Stimulated activated naive CD4-positive, alpha-beta T cell treated with Interleukin-2 at 50 U/mL for 16 hours (primary cell): ENCODE data around the gene SMOC1.

Experiments
- DNase-seq: peaks from one replicate; lab custom pipeline; 2025; lab: John Stamatoyannopoulos, UW

SMOC1 gene

DNA sequence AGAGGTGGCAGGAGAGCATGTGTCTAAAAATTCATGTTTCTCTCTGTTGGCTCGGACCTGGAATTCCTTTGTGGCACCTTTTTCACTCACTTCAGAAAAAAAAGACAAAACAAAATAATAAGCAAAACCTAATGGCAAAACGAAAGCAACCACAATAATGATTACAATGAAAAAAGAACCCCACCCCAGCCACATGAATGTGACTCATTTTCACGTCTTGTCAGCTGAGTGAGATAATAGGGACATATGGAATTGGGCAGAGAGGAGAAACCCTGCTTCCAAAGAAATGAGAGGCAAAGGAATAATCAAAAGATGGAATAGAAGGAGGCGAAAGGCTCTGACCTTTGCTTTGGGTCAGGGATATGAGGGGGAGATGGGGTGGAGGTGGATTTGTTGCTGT, 166.1 kb downstream of the SMOC1 start:
- no peak for DNase-seq

DNA sequence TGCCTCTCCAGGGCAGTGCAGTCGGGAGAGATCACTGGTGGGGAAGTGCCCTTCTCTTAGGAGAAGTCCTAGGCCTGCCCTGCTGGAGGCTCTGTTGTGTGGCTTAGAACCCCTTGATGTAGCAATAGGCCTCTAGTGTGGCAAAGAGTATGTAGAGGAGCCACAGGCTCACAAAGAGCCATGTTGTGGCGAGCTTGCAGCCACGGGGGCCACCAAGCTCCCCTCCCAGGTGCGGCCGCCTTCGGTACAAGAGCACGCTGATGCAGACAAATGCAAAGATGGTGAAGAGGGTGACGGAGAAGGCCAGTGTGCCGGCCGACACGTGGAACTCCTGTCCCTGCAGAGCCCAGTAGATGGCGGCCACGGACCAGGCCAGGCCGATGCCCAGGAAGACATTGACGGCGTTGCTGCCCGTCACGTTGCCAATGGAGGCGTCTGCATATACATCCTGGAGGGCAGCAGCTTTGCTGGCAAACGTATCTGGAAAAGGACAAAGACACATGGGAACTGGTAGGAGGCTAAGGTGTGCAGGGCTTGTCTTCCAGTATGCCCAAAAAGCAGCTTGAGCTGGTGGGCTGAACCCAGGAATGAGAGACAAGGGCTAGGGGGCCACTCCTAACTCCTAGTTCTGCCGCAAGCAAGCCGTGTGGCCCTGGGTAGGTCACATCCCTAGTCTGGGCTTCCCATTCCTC, 166.8 kb downstream of the SMOC1 start:
- no peak for DNase-seq

DNA sequence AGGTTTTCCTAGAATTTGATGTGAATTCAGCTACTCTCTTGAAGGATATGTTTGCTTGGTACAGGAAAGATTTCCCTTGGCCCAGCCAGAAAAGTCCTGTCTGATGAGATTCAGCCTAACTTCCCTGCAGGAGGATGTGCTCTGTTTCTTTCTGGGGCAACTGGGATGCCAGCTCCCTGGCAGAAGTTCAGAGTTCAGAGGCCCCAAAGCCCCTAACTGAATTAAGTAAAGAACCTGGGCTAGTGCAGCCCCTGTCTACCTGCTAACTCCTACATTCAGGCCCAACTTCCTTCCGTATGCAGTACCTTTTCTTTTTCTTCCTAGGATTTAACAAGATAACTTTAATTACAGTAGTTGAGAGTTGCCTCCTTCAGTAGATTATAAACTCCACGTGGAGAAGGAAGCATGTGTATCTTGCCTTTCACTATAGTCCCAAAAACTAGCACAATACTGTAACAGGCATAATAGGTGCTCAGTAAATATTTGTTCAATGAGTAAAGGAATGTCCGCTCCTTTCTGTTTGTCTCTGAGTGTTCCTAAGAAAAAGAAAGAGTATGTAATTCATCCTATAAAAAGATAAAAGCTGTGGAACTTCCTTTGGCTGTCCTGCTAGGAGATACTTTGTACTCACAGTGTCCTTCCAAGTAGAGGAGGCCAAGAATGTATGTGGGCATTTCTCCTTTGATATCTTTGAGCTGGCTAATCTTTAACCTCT, 168.5 kb downstream of the SMOC1 start:
- DNase-seq, result no peak

DNA sequence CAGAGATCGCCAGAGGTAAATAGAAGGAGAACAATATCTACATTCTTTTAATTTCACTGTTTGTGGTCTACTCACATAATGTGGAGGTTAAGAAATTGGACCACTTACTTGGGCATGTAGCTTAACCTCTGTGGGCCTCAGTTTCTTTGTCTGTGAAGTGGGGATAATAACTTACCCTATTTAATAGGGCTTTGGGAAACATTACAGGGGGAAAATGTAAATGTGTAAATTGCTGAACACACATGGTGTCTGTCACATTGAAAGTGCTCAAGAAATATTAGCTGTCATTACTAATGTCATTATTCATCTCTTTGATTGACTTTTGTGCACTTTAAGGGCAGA, 169.1 kb downstream of the SMOC1 start:
- DNase-seq, result no peak

DNA sequence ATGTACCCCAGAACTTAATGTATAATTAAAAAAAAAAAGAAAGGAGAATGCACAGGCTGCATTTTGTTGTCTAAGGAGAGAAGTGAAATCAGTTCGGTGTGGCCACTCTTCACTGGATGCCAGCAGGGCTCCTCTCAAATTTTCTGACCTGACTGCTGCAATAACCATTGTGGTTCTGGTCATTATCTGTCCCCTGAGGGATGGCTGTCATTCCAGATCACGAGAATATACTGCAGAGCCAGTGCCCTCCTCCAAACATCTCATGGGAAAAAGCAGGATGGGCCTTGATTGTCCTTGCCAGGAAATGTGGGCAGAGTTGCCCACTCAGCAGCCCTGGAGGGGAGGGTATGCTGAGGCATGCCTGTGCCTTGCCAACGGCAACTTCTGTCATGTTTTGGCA, 170.4 kb downstream of the SMOC1 start:
- DNase-seq, result no peak

DNA sequence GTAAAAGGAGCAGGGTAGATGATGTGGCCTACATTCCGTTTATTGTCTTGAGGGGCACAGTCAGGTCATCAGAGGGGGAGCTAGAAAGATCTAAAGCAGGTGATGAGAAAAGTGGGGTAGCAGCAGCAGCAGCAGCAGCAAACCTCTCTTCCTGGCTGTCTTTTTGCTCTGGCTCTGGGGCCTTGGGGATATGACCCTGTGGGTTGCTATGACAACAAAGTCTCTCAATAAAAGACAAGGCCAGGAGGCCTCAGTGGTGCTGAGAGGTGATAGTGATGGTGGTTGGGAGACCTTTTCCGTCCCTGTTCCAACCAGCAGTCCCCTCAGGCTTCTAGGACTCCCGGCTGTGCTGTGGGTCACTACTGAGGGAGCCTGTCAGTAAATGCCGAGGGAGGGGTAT, 170.9 kb downstream of the SMOC1 start:
- no peak for DNase-seq

DNA sequence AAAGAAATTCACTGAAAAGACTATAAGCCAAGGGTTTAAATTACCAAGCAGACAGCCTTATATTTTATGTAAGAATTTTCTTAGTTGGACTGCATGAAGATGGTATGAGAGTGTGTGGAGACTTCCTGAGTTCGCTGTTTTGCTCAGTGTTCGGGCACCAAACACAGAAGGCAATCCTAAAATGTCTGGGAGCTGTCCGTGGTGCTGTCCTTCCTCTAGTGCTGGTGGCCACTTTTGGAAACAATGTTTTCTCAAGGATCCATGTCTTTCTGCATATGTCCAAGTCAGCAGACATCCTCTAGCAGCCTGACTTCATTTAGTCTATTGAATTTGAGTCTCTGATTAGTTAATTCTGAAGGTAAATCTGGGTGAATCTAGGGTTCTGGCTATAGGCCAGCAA, 173.8 kb downstream of the SMOC1 start:
- DNase-seq, result no peak

DNA sequence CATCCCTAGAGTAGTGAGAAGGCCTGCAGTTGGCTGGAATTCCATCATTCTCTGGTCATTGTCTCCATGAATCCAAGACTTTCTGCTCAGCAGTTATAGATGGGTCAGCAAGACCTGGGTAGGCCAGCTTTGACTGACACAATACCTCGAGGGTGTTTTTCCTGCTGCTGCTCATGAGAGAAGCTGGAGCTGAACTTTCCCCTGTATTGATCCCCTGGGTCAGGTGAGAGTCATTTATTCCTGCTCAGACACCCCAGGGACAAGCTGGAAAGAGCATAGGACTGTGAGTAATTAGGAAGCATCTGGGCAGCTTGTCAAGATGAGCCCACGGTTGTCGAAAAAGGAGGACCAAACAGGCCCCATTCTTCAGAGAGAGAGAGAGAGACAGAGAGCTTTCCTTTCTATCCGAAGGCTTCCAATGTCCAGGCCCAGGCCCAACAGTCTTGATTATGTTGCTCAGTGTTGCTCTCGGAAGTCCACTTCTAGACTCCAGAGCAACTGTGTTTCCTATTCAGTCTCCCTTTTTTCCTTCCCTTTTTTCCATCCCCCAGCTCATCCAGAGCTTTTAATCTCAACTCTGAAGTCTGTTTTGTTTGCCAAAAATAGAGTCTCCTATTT, 178.4 kb downstream of the SMOC1 start:
- no peak for DNase-seq

DNA sequence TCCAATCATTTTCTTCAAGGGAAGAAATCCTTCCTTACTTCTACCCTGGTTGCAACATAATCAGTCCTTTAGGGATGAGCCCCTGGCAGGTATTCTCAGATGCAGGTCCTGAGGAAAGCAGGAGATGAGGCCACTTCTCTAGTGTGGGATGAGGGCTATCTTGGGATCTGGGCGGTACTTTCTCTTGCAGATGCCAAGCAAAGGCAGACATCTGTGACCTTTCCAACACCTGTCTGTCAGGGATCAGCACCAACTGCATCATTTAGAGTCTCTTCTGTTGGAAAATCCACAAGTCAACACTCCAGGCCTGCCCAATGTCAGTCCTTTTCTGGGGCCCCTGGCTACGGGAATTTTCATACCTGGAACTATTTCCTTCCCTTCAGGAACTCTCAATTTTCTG, 180.3 kb downstream of the SMOC1 start:
- DNase-seq, result no peak

DNA sequence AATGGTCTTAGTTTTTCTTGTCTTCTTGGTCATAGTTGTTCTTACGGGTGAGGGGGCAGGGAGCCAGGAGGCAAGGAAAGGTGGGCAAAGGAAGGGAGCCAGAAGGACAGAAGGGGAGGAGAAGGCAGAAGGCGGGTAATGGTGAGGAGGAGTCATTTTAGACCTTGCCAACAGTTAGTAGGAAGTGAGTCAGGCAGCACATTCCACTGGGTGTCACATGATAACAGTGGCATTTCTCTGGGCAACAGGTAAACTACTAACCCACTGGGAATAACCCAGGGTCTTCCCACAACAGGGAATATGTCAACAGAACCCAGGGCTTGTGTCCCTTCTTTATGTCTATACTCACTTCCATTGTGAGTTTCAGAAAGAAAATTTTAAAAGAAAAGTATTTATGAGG, 181.9 kb downstream of the SMOC1 start:
- no peak for DNase-seq

DNA sequence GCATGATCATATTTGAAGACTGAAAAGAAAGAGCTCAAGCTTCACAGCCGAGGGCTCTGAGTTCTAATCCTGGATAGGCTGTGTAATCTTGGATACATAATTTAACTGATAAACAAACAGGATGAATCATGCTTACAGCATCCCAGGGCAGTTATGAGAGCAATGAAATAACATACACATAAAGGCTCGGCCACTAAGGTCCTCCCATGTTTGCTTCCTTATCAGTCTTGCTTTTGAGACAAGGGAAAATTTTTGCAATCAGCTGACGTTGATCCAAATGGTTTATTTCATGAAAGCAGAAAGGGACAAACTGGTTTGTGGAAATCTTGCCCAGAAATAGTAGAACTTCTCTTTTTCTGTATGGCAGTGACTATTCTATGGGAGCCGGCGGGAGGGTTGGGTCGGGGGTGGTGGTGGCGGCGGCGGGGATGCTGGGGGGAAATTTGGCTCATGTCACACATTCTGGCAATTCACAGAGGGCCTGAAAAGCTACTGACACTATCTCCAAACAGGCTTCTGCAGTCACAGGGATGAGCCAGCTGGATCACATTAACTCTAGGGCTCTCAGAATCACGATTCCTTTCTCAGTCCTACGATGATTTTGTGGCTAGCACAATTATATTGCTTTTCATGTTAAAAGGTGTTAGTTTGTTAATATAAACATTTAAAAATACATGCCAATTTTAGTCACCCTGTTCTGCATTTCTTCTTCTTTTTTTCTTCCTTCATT, 185.1 kb downstream of the SMOC1 start:
- no peak for DNase-seq

DNA sequence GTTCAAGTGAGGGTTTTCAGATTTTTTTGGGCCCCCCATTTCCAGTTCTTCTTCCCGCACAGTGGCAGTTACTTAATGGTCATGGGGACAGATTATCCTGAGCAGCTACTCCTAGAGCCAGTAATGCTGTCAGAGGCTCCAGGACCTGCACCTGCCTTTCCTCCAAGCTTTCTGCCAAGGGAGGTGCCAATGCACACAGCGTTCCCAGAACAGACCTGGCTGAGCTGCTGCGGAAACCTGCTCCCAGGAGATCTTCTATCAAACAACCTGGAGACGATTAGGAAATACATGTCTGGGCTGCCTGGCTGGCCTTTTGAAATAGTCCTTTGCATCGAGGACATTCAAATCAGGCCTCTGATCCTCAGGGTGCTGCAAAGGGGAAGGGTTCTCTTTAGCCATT, 188.6 kb downstream of the SMOC1 start:
- DNase-seq, result no peak

DNA sequence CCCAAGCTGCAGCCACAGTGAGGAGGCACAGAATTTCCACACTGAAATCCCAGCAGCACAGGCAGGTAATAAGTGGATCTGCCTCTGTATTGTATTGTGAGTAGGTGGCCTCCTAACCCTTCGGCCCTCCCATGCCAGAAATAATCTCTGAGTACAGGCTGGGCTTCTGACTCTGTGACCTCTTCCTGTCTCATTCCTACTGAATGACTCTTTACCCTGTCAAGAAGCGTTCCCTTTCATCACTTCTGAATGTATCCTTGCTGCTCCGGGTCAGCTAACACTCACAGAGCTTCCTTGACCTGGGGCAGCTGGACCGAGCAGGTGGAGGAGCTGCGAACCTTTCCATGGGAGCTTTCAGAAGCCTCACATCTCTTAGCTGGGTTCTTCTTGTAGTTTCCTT, 190.0 kb downstream of the SMOC1 start:
- no peak for DNase-seq

DNA sequence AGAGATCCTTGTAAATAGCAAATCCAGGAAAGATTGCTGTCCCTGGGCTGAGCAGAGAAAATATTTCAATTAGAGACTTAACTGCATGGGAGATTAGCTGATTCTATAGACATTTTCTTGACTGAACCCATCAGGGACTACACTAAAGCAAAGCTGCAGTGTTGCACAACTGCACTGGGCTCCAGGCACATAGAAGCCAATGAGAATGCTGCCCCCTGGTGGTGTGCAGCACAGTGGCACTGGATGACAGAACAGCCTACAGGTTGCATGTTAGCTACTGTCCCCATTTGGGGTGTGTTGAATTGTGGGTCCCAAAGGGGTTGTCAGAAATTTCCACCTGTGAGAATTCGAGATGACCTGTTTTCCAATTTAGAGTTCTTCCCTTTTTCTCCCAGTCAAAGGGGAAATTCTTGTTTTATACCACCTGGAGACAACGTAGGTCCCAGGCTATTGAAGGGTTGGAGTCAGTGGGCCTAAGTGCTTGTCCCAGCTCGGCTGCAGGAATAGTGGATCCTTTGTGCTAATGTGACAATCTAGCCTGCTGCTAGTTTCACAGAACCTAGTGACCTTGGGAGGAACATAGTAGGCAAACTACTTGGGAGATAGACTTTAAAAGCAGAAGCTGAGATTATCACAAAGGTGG, 194.8 kb downstream of the SMOC1 start:
- DNase-seq, result peak; percentile 11

DNA sequence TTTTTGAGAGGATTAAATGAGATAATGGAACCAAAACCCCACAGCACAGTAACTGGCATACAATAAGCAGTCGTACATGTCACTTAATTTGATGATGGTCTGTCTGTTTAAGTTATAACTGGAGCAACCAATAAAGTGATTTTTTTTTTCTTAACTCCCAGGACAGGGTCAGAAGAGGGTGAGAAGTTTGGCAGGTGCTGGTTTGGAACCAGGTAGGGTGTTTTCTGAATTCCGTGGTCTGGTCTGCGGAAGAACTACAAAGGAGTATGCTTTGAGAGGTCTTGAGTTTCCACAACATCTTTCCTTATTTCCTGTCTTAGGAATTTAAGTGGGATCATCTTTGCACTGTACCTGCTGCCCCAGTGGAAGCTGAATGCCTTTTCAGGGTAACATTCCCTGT, 197.8 kb downstream of the SMOC1 start:
- DNase-seq, result no peak

DNA sequence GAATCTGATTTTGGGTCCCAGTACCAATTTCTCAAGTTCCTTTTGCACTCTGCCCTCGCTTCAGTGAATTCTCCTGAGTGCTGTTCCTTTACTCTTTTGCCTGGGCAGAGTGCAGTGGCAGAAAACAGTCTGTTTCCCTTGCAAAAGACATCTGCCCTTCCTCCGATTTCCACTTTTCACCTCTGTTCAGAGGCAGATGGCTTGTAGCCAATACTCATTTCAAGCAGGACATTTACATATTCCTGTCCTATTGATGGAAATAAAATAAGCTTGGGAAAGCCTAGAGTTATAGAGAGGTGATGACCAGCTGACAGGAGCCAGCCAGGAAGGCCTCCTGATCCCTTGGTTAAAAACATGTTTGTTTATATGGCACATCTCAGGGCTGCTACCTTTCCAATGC, 198.5 kb downstream of the SMOC1 start:
- no peak for DNase-seq

DNA sequence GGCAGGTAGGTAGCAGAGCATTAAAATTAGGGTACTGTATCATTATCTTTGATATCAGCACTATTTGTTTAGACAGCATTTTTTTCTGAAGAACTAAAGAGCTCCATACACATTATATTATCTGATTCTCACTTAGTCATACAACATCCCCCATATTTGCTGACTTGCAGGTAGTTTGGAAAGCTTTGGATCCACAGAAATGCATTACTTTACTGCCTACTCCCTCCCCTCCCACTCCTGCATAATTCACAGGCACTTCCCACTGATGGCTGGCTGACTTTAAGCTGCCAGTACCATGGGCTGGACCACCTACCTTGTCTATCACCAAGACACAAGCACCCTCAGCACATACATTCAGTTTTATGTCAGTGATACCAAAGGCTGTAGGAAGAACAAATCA, 199.1 kb downstream of the SMOC1 start:
- no peak for DNase-seq

DNA sequence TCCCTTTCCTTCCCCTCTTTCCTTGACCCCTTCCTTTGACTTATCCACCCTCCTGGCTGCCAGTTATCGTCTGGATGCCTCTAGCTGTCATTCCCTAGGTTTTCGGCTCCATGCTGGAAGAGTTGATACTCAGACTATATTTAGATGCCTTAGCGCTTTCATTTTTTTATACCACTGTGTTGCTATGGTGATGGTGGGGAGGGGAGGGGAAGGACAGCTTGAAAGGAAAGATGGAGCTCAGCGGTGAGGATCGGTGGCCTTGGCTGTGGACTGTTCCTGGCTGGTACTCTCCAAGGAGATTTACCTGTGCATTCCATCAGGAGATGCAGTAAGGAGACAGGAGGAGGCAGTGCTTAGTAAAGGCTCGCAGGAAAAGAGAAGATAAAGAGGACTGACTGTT, 200.9 kb downstream of the SMOC1 start:
- no peak for DNase-seq
